Measurements from ENCODE around the gene SYT6.

SYT6 gene

DNA sequence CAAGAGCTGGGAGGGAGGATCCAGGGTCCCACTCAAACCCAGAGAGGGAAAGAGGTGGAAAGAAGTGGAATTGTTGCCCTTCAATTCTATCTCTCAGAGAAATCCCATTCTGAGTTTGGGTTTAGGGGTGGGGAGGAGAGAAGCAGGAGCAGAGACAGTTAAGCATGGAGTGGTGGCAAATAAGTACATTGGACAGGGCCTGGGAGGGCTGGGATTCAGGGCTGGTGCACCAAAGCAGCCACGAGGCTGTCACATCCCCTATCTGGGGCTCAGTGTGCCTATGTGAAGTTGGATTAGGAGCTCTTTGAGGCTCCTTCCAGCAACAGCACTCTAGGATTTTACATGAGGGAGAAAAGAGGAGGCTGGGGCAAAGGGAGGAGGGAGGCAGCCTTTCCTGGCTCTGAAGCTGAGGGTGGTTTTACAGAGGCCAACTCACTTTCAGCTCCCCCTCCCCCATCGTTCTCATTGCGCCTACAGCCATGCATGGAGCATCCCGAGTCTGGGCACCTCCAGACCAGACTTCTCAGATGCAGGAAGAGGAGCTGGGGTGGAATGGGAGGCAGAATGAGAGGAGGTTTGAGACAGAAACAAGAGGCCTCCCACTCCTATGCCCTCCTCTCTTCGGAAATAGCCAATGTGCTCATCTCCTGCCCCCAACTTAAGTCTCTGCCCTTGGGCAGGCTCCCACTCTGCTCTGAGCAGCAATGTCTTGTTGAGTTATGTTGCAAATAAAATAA is 3.0 kb upstream of the SYT6 start:
- no peak for DNase-seq (ENCODE audit: low read depth, low spot score)
- H3K4me3 ChIP-seq (ENCODE audit: low read length) = no peak overlapping the region

- no peak overlapping the region for H3K4me3 ChIP-seq (ENCODE audit: low read length)
- no peak for DNase-seq (ENCODE audit: low read depth, low spot score)
These were observed 2.0 kb upstream of the SYT6 start for GRCh38 chr1:114155706-114156105.

DNA sequence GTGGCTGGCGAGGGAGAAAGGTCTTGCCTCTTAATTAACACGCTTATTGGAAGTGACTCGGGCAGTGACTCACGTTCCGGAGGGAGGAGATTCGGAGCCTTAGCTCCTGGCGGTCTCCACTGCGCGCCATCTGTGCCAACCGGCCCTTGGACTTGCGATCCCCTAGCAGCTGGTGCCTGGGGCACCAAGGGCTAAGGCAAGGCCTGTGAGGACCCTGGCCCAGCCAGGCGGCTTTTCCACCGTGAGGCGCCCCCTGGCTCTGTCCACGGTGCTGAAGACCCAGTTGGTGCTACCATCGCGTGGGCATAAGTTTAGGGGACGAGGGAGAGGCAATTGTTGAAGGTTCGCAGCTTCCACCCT is 1.3 kb upstream of the SYT6 start:
- H3K4me3 ChIP-seq (ENCODE audit: low read length) = no peak overlapping the region
- no peak for DNase-seq (ENCODE audit: low read depth, low spot score)

GRCh38 chr1:114154146-114154962 is 685 bp upstream of the SYT6 start:
- DNase-seq (ENCODE audit: low read depth, low spot score) = no peak
- no peak overlapping the region for H3K4me3 ChIP-seq (ENCODE audit: low read length)

DNA sequence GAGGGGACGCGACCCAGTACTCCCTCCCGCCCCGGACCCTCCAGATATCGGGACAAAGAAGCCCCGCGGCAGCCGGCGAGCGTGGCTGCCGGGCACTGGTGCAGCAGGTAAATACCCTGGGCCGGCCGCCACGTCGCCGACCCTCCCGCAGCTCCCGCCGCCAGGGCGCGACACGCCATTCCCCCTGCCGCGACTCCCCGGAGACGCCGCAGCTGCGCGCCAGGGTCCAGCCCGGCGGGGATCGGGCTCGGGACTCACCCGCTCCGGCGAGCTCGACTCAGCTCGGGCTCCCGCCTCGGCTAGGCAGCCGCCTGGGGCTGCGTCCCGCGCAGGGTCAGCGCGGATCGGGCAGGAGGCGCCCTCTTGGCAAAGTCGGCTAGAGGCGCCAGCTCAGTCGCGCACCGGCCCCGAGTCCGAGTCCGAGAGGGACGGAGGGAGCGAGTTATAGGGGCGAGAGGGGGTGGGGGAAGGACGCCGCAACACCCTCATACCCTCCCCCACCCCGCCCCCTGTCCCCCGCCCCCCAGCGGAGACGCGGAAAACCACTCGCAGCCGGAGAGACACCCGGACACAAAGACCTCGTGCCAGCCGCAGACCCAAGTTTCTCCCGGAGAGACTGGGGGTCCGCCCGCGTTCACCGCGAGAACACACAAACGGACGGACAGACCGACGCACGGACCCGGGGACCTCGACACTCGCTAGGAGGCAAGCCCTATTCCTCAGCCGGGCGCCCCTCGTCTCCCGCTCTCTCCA is 985 bp downstream of the SYT6 start:
- no peak for DNase-seq (ENCODE audit: low read depth, low spot score)
- no peak overlapping the region for H3K4me3 ChIP-seq (ENCODE audit: low read length)

GRCh38 chr1:114152089-114152507 is 1.6 kb downstream of the SYT6 start:
- DNase-seq (ENCODE audit: low read depth, low spot score) = no peak
- H3K4me3 ChIP-seq (ENCODE audit: low read length) = no peak overlapping the region

- H3K4me3 ChIP-seq (ENCODE audit: low read length) = no peak overlapping the region
- no peak for DNase-seq (ENCODE audit: low read depth, low spot score)
These were observed 3.7 kb downstream of the SYT6 start for GRCh38 chr1:114150016-114150415.

- H3K4me3 ChIP-seq (ENCODE audit: low read length) = no peak overlapping the region
- DNase-seq (ENCODE audit: low read depth, low spot score) = no peak
These were observed 4.5 kb downstream of the SYT6 start for GRCh38 chr1:114149211-114149610.

DNA sequence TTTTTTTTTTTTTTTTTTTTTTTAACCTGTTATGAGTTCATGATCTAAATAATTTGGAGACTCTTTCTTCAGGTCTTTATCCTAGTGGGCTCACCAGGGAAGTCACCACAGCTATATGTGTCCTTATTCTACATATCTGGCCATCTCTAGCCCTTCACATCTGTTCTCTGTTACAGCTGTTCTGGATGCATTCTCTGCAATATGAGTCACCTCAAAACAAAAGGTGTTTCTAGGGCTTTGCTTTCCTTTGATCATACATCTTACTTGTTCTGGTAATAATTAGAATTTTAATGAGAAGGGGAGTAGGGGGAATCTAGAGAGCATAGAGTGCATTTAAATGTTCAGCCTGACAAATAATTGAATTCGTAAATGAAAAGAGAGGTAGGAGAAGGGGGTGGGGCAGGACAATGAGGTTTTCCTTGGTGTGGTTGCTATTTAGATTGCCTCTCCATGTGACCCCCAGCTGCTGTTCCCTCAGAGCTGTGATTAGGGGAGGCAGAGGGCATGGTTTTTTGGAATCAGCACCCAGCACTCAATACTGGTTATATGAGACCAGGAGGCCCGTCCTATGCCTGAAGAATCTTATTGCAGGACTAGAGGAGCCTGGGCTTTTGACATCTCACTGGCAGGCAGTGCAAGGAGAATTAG is 8.0 kb downstream of the SYT6 start:
- no peak for DNase-seq (ENCODE audit: low read depth, low spot score)
- no peak overlapping the region for H3K4me3 ChIP-seq (ENCODE audit: low read length)

- no peak for DNase-seq (ENCODE audit: low read depth, low spot score)
- no peak overlapping the region for H3K4me3 ChIP-seq (ENCODE audit: low read length)
These were observed 9.7 kb downstream of the SYT6 start for GRCh38 chr1:114144016-114144415.

- DNase-seq (ENCODE audit: low read depth, low spot score) = no peak
These were observed 14.1 kb downstream of the SYT6 start for GRCh38 chr1:114139540-114139939.

DNA sequence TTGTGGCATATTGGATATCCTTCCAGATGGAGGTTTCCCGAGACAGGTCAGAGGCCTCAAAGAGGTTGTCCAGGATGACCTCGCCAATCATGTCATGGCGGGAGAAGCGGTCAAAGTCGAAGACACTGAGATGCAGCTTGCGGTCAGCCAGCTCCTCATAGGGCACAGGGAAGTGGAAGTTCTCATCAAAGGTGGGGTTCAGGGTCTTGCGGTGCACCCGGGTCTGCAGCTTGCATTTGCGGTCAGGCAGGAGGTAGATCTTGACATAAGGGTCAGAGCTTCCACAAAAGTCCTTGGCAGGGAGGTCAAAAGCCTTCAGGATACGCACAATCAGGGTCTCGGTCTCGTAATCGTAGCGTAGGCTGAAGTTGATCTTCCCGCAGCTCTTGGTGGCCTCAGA is 16.2 kb downstream of the SYT6 start:
- DNase-seq (ENCODE audit: low read depth, low spot score) = no peak
- H3K4me3 ChIP-seq (ENCODE audit: low read length) = no peak overlapping the region

More at GRCh38 chr1:114139540-114139939, 14.1 kb downstream of the SYT6 start:
- H3K4me3 ChIP-seq (ENCODE audit: low read length) = no peak overlapping the region

- H3K4me3 ChIP-seq (ENCODE audit: low read length) = no peak overlapping the region
- no peak for DNase-seq (ENCODE audit: low read depth, low spot score)
These were observed 17.9 kb downstream of the SYT6 start for GRCh38 chr1:114135786-114136185.

DNA sequence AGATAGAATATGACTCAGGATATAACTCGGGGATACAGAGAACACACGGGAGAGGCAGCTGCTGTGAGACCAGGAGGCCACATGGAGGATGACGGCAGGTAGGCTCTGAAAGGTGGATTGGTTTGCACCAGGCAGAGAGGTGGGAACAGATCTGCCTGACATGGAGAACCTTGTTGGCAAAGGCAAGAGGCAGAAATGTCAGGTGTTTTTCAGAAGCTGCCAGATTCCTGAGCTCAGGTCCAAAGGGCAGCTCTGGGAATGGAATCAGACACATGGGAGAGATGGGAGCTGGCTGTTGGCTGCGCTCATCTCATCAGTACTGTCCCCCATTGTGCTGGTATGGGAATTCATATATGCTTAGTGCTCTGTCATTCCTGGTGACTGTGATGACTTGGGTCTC is 19.2 kb downstream of the SYT6 start:
- H3K4me3 ChIP-seq (ENCODE audit: low read length) = no peak overlapping the region
- DNase-seq (ENCODE audit: low read depth, low spot score) = no peak

- H3K4me3 ChIP-seq (ENCODE audit: low read length) = no peak overlapping the region
- no peak for DNase-seq (ENCODE audit: low read depth, low spot score)
These were observed 20.5 kb downstream of the SYT6 start for GRCh38 chr1:114133129-114133528.

- H3K4me3 ChIP-seq (ENCODE audit: low read length) = no peak overlapping the region
- DNase-seq (ENCODE audit: low read depth, low spot score) = no peak
These were observed 22.0 kb downstream of the SYT6 start for GRCh38 chr1:114131526-114132220.

GRCh38 chr1:114130846-114131525 is 22.7 kb downstream of the SYT6 start:
- H3K4me3 ChIP-seq (ENCODE audit: low read length) = no peak overlapping the region
- DNase-seq (ENCODE audit: low read depth, low spot score) = no peak

DNA sequence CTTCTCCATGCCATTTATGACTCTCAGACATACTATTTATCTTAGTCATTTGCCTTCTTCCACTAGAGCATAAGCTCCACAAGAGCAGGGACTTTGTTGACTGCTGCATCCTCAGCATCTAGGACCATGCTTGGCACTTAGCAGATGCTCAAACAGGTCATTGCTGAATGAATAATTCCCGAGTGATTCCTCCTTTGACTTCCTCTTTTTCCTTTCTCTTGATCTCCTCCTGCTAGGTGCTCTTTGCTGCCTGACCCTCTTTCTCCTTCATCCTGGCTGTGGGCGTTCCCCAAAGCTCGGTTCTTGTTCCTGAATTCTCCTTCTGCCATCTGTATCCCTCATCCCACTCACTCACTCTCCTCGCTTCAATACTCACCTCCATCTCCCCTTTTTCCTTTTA is 23.5 kb downstream of the SYT6 start:
- H3K4me3 ChIP-seq (ENCODE audit: low read length) = no peak overlapping the region
- DNase-seq (ENCODE audit: low read depth, low spot score) = no peak

All from Jurkat, Clone E6-1 (cell line).